Measurements from ENCODE around the gene PAX7. TPM values are rescaled to one million over a fixed set of nuclear protein-coding genes. Genes with fewer than 3 reads are reported as not detected.

The PAX7 gene
- total RNA-seq, 2 donors from 2014 or later, result 0.32 TPM; not detected in 1

- Histone ChIP-seq H3K4me1 (replicated peaks) (no peaks in the 10 kb centered on the region), H3K4me3 (no peak overlapping the region), H3K36me3 (no peaks in the 10 kb centered on the region), H3K9me3 (no peaks in the 10 kb centered on the region), H3K27ac (no peak overlapping the region), H3K27me3 (replicated peaks; ENCODE audit: insufficient read depth) (peaks cover 5% of the 10 kb centered on the region)
- TF ChIP-seq POLR2A (IDR thresholded peaks at IDR 0.05), result no peak
- no peak for TF ChIP-seq CTCF (IDR thresholded peaks at IDR 0.05)
- TF ChIP-seq POLR2AphosphoS5 (IDR thresholded peaks at IDR 0.05), result no peak
- no peak for DNase-seq (ENCODE audit: low spot score)
- intact Hi-C loops (cut with DNase I), result no loop called here
- WGBS, result 78% methylated on average over 14 of the region's 14 CpGs
These were observed 164.5 kb downstream of the PAX7 start for GRCh38 chr1:18795002-18795689.

GRCh38 chr1:18796950-18797349 is 166.3 kb downstream of the PAX7 start:
- Histone ChIP-seq H3K4me1 (replicated peaks) (no peaks in the 10 kb centered on the region), H3K27me3 (replicated peaks; ENCODE audit: insufficient read depth) (peaks cover 5% of the 10 kb centered on the region), H3K4me3 (no peak overlapping the region), H3K36me3 (no peaks in the 10 kb centered on the region), H3K9me3 (no peaks in the 10 kb centered on the region), H3K27ac (no peak overlapping the region)
- TF ChIP-seq POLR2A (IDR thresholded peaks at IDR 0.05) (no peak), CTCF (IDR thresholded peaks at IDR 0.05) (no peak), POLR2AphosphoS5 (IDR thresholded peaks at IDR 0.05) (no peak)
- intact Hi-C loops (cut with DNase I), result no loop called here
- WGBS, result 66% methylated on average over 3 of the region's 3 CpGs
- DNase-seq (ENCODE audit: low spot score), result no peak

Small RNAs within 50 kb of the gene (small RNA-seq; reads per million reads assigned to genes)
- 0 reads per million in 2 donors for gene AL031737.1

Other genes starting within 250 kb of the PAX7 start
- gene KLHDC7A, start 149.9 kb upstream of the PAX7 start, total RNA-seq, result under 1 TPM; 0.34 to 0.36 TPM
- not detected for gene TAS1R2, start 228.8 kb downstream of the PAX7 start, total RNA-seq

All from prostate gland (tissue), 2 donors.